GM12878 (cell line): ENCODE measurements around the gene ARRDC4. TPM values are rescaled to one million over a fixed set of nuclear protein-coding genes. Genes with fewer than 3 reads are reported as not detected.

Source experiments
- ATAC-seq: fragments of 200-7000 bp; cut with Tn5 transposase; 3 replicates; pipeline ENCODE4 v1.9.1; 2020; ENCODE audit warnings: mild to moderate bottlenecking, moderate library complexity
- BruUV-seq: library from RNA; stranded (reverse); fragments of 400-500 nt; replicated peaks from 2 replicates; lab custom pipeline; 2021; lab: Mats Ljungman, UMichigan
- CTCF ChIA-PET: fragments of 300-600 bp; sonication (Branson Sonifier 250); formaldehyde crosslinking; extraction: SDS; loops from one replicate; lab custom pipeline; 2021; ENCODE audit warnings: inconsistent platforms; lab: Yijun Ruan, JAX
- POLR2A ChIA-PET: fragments of 350-600 bp; formaldehyde crosslinking; extraction: SDS; loops from one replicate; lab custom pipeline; 2021; ENCODE audit warnings: inconsistent platforms; lab: Charles Lee
- RAD21 ChIA-PET: fragments of 300-600 bp; sonication (Branson Sonifier 250); formaldehyde crosslinking; loops from one replicate; lab custom pipeline; 2023; ENCODE audit warnings: antibody characterized with exemption; ENCODE audit not compliant: unreplicated experiment; lab: Charles Lee
- SMC1A ChIA-PET: fragments of 300-600 bp; sonication (Branson Sonifier 250); formaldehyde crosslinking; loops from one replicate; lab custom pipeline; 2023; ENCODE audit not compliant: unreplicated experiment, uncharacterized antibody; lab: Charles Lee
- DNase-seq: peaks from one replicate; pipeline ENCODE4 v3.0.0-alpha.2; 2011; ENCODE audit warnings: low read depth, low spot score
- FAIRE-seq: peaks from 3 replicates; lab custom pipeline; 2011; peaks lifted over from hg19 to GRCh38; lab: Jason Lieb, UNC
- H2AFZ ChIP-seq: 2 replicates; pipeline ENCODE4 v1.6.0; 2011; ENCODE audit warnings: low read depth, low read length, control low read depth; ENCODE audit not compliant: control insufficient read depth
- H3K27ac ChIP-seq: 2 replicates; pipeline ENCODE4 v1.5.1; 2011; ENCODE audit warnings: control low read depth; ENCODE audit not compliant: control insufficient read depth, insufficient read depth
- H3K27me3 ChIP-seq, 2 experiments: replicated peaks in 1 of 2; 2 replicates each; pipeline versions ENCODE4 v1.6.0 to v1.6.1; 2011; ENCODE audit warnings: low read length in 1 of 2; ENCODE audit not compliant: control insufficient read depth in 2 of 2, insufficient read depth in 2 of 2
- H3K36me3 ChIP-seq, 2 experiments: 2 replicates each; pipeline ENCODE4 v1.5.1; 2011; ENCODE audit warnings: low read length in 1 of 2; ENCODE audit not compliant: control insufficient read depth in 2 of 2, insufficient read depth in 2 of 2
- H3K4me1 ChIP-seq: 2 replicates; pipeline ENCODE4 v1.6.1; 2011; ENCODE audit warnings: mild to moderate bottlenecking, low read length, moderate library complexity, mixed read lengths; ENCODE audit not compliant: control insufficient read depth, insufficient read depth
- H3K4me2 ChIP-seq: 2 replicates; pipeline ENCODE4 v1.6.0; 2011; ENCODE audit warnings: control low read depth; ENCODE audit not compliant: control insufficient read depth, insufficient read depth
- H3K4me3 ChIP-seq: fragments of 200-600 bp; sonication (generic); 2 replicates; pipeline ENCODE4 v1.5.1; 2016
- H3K79me2 ChIP-seq: 2 replicates; pipeline ENCODE4 v1.6.0; 2011; ENCODE audit warnings: low read length; ENCODE audit not compliant: control insufficient read depth, insufficient read depth
- H3K9ac ChIP-seq: 2 replicates; pipeline ENCODE4 v1.8.0; 2011; ENCODE audit warnings: low read length, control low read depth, mixed read lengths; ENCODE audit not compliant: control insufficient read depth, insufficient read depth
- H3K9me3 ChIP-seq: replicated peaks from 3 replicates; pipeline ENCODE4 v1.5.1; 2011; ENCODE audit warnings: mild to moderate bottlenecking, low read length; ENCODE audit not compliant: control insufficient read depth, insufficient read depth
- H4K20me1 ChIP-seq: 2 replicates; pipeline ENCODE4 v1.6.0; 2011; ENCODE audit not compliant: control insufficient read depth, insufficient read depth
- CBFB ChIP-seq: IDR thresholded peaks from 2 replicates; pipeline ENCODE4 v1.6.1; 2016; ENCODE audit warnings: antibody characterized with exemption, low read depth
- PAX5 ChIP-seq: IDR thresholded peaks from 2 replicates; pipeline ENCODE4 v1.6.1; 2011; ENCODE audit warnings: low read depth, low read length, borderline replicate concordance
- RUNX3 ChIP-seq: IDR thresholded peaks from 2 replicates; pipeline ENCODE4 v1.6.1; 2012; ENCODE audit warnings: low read length, inconsistent platforms
- SP1 ChIP-seq: IDR thresholded peaks from one replicate; pipeline ENCODE4 v1.6.1; 2011; ENCODE audit warnings: low read depth, low read length
- TAF1 ChIP-seq: IDR thresholded peaks from 2 replicates; pipeline ENCODE4 v1.6.1; 2011; ENCODE audit warnings: mild to moderate bottlenecking, low read depth, low read length, borderline replicate concordance
- TARDBP ChIP-seq: IDR thresholded peaks from 2 replicates; pipeline ENCODE4 v1.6.1; 2016; ENCODE audit warnings: borderline replicate concordance
- TCF3 ChIP-seq: IDR thresholded peaks from 2 replicates; pipeline ENCODE4 v1.6.1; 2012; ENCODE audit warnings: low read depth, mild to moderate bottlenecking, low read length, borderline replicate concordance; ENCODE audit not compliant: insufficient read depth
- WGBS: methylation state at CpG from one replicate; pipeline ENCODE4 v1.1.6; 2016; ENCODE audit warnings: low lambda C conversion rate; ENCODE audit not compliant: insufficient replicate concordance, insufficient coverage; ENCODE audit errors: missing lambda C conversion rate; 5-methylcytosine and 5-hydroxymethylcytosine counted together
- in situ Hi-C: fragments of 300-500 bp; cut with MboI; formaldehyde crosslinking; loops from 9 replicates; pipeline ENCODE4 v1.14.3; 2018; ENCODE audit warnings: mixed read lengths
- intact Hi-C: fragments of 100-400 bp; cut with micrococcal nuclease; formaldehyde crosslinking; loops from one replicate; pipeline ENCODE4 v1.14.2; 2022; ENCODE audit not compliant: unreplicated experiment
- polyA plus RNA-seq, 11 experiments: library from polyadenylated mRNA; depleted of rRNA in 4 of 11; unstranded in 6 of 11; stranded (reverse) in 5 of 11; fragments of >200 nt; fragmentation: Nextera tagmentation in 4 of 11; fragmentation: Illumina TruSeq in 1 of 11; extraction: Ambion mirVana in 4 of 11; extraction: Trizol in 1 of 11; gene quantifications; 1 replicate in 1 of 11; 2 replicates in 10 of 11; pipeline versions ENCODE4 v1.2.1 to v1.2.3, GENCODE V29; 2011 to 2016; ENCODE audit warnings: inconsistent platforms in 2 of 11, missing spikeins in 2 of 11, low read depth in 1 of 11
- total RNA-seq, 4 experiments: library from RNA; depleted of rRNA in 3 of 4; stranded (reverse); fragments of >200 nt in 3 of 4; fragmentation: Illumina TruSeq in 1 of 4; extraction: Trizol in 1 of 4; gene quantifications; 2 replicates each; pipeline versions ENCODE4 v1.2.1 to v1.2.3, GENCODE V29; 2013 to 2021
- TF ChIP-seq, protein P1 (sequence below): IDR thresholded peaks from 2 replicates; pipeline ENCODE4 v1.6.1; 2012; ENCODE audit warnings: improper control_type of control experiment, low read depth, low read length; ENCODE audit not compliant: insufficient replicate concordance
- TF ChIP-seq, protein P2 (sequence below): fragments of 450-650 bp; IDR thresholded peaks from 2 replicates; pipeline ENCODE4 v1.6.1; 2016; ENCODE audit warnings: mild to moderate bottlenecking

Gene ARRDC4
- total and polyA plus RNA-seq, 10 of the 15 experiments (the other 5 are each of a cell fraction or from before 2014, with no cell fraction given) = 0.03 to 0.54 (median 0.07) TPM

DNA sequence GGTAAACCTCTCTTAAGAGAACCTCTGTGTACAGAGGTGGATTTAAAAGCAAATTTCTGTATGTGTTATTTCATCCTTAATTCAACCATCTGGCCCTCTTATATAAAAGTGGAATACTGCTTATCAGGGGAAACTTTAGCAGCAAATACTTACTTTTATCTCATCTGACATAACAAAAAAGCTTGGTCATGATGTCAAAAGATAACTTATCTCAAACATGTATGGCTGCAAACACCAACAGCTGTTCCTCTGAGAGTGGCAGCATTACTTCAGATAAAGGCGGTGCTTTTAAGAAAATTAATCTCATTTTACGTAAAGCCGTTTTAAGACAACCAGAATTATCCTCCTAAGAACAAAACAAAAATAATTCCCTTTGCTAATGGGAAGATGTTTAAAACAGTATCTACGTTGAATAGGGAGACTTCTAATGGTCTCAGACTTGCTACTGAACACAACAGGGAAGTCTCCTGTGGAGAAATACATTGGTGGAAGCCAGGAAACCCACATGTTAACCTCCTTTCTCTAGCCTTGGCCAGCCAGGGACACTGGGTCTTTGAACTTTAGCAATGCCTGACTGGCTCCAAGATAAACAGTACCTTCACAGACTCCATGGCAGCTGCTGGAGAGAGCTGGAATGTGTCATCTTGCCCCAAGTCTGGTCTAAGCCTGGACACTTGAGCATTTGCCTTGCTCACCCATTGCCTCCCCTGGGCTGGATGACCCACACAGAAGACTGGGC, 18.1 kb downstream of the ARRDC4 start (continued):
- TF ChIP-seq, protein P1, sequence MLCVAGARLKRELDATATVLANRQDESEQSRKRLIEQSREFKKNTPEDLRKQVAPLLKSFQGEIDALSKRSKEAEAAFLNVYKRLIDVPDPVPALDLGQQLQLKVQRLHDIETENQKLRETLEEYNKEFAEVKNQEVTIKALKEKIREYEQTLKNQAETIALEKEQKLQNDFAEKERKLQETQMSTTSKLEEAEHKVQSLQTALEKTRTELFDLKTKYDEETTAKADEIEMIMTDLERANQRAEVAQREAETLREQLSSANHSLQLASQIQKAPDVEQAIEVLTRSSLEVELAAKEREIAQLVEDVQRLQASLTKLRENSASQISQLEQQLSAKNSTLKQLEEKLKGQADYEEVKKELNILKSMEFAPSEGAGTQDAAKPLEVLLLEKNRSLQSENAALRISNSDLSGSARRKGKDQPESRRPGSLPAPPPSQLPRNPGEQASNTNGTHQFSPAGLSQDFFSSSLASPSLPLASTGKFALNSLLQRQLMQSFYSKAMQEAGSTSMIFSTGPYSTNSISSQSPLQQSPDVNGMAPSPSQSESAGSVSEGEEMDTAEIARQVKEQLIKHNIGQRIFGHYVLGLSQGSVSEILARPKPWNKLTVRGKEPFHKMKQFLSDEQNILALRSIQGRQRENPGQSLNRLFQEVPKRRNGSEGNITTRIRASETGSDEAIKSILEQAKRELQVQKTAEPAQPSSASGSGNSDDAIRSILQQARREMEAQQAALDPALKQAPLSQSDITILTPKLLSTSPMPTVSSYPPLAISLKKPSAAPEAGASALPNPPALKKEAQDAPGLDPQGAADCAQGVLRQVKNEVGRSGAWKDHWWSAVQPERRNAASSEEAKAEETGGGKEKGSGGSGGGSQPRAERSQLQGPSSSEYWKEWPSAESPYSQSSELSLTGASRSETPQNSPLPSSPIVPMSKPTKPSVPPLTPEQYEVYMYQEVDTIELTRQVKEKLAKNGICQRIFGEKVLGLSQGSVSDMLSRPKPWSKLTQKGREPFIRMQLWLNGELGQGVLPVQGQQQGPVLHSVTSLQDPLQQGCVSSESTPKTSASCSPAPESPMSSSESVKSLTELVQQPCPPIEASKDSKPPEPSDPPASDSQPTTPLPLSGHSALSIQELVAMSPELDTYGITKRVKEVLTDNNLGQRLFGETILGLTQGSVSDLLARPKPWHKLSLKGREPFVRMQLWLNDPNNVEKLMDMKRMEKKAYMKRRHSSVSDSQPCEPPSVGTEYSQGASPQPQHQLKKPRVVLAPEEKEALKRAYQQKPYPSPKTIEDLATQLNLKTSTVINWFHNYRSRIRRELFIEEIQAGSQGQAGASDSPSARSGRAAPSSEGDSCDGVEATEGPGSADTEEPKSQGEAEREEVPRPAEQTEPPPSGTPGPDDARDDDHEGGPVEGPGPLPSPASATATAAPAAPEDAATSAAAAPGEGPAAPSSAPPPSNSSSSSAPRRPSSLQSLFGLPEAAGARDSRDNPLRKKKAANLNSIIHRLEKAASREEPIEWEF = no peak
- no peak for TF ChIP-seq TARDBP
- TF ChIP-seq CBFB = no peak
- TF ChIP-seq, all 136 proteins: peak for 0

DNA sequence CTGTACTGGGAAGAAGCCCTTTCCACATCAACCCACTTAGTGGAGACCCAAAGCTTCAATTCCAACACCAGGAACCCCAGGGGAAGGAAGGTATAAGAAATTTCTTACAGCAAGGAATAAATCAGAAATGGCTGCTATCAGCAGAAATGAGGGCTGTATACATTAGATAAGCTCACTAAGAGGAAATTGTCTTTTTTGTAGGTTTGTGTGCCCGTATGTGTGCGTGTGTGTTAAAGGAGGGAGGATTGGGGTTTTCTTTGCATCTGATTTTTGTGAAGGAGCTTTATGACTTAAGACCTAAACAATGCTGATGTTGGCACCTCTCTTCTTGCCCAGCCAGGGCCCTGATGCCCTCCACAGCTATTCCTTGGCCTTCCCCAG, 18.6 kb downstream of the ARRDC4 start:
- no TSS peak for BruUV-seq
- Histone ChIP-seq H3K9me3 (no peaks in the 10 kb centered on the region), H2AFZ (no peak overlapping the region), H3K4me2 (no peak overlapping the region), H3K4me1 (no peaks in the 10 kb centered on the region), H3K27ac (no peak overlapping the region), H3K9ac (no peak overlapping the region), H3K36me3 (no peaks in the 10 kb centered on the region), H4K20me1 (no peaks in the 10 kb centered on the region), H3K27me3 (no peaks in the 10 kb centered on the region), H3K4me3 (no peak overlapping the region), H3K79me2 (no peaks in the 10 kb centered on the region)
- intact Hi-C loops (no loop called here), in situ Hi-C loops (no loop called here)
- RAD21 ChIA-PET = no interaction called here
- SMC1A ChIA-PET = interaction anchor here (0.9 kb wide), 1 partner anchor 34 kb away, joined by 3 read pairs; no protein-coding TSS in a partner anchor
- 0% methylated on average over 2 of the region's 2 CpGs for WGBS
- no peak for ATAC-seq
- CTCF ChIA-PET = no interaction called here
- DNase-seq = no peak
- TF ChIP-seq, protein P2, sequence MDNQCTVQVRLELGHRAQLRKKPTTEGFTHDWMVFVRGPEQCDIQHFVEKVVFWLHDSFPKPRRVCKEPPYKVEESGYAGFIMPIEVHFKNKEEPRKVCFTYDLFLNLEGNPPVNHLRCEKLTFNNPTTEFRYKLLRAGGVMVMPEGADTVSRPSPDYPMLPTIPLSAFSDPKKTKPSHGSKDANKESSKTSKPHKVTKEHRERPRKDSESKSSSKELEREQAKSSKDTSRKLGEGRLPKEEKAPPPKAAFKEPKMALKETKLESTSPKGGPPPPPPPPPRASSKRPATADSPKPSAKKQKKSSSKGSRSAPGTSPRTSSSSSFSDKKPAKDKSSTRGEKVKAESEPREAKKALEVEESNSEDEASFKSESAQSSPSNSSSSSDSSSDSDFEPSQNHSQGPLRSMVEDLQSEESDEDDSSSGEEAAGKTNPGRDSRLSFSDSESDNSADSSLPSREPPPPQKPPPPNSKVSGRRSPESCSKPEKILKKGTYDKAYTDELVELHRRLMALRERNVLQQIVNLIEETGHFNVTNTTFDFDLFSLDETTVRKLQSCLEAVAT = no peak
- TF ChIP-seq PAX5 (no peak), TAF1 (no peak), RUNX3 (no peak), TCF3 (no peak), SP1 (no peak)
- no peak for FAIRE-seq
- POLR2A ChIA-PET = no interaction called here
